ENCODE results near the gene FSTL3. TPM values are rescaled to one million over a fixed set of nuclear protein-coding genes. Genes with fewer than 3 reads are reported as not detected.

FSTL3 gene
- polyA plus RNA-seq, 4 donors = 17.2 to 19.7 (median 19.4) TPM

- no peak for DNase-seq (ENCODE audit: low read depth in 4 of 4, low spot score in 2 of 4)
These were observed 53.9 kb downstream of the FSTL3 start for GRCh38 chr19:729965-730668.

DNA sequence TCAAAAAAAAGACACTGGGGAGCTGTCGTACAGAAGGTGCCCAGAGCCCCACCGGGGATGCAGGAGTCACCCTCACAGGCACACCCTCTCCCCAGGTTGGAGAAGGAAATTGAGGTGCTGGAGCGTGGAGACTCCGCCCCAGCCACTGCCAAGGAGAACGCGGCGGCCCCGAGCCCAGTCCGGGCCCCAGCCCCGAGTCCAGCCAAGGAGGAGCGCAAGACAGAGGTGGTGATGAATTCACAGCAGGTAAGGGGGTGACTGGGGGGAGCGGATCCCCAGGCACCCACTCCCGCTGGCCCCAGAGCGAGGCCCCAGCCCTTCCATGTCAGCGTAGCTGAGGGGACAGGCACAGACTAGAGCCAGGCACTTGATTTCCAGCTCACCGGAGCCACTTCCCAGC, 54.8 kb downstream of the FSTL3 start:
- no peak for DNase-seq (ENCODE audit: low read depth in 4 of 4, low spot score in 2 of 4)

DNA sequence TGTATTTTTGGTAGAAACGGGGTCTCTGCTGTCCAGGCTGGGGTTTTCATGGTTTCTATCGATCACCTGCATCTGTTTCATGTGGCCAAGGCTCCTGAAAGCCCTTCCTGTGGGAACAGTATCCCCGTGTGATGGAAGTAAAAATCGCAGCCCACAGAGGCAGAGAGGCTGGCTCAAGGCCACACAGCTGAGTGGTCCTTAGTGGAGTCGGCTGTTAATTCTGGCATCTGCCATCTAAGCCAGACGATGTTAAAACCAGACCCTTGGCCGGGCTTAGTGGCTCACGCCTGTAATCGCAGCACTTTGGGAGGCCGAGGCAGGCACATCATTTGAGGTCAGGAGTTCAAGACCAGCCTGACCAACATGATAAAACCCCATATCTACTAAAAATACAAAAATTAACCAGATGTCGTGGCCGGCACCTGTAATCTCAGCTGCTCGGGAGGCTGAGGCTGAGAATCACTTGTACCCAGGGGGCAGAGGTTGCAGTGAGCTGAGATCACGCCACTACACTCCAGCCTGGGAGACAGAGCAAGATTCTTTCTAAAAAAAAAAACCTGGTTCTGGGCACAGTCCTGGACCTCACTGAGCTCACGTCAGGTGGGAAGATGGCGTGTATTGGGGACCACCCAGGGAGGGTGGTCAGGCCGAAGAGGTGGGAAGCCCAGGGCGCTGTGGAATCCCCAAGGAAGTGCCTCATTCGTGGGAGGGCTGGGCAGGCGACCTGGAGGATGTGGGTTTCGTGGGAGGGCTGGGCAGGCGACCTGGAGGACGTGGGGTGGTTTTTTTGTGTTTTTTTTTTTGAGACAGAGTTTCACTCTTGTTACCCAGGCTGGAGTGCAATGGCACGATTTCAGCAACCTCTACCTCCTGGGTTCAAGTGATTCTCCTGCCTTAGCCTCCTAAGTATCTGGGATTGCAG, 56.2 kb downstream of the FSTL3 start:
- no peak for DNase-seq (ENCODE audit: low read depth in 4 of 4, low spot score in 2 of 4)

Other genes starting within 250 kb of the FSTL3 start
- 10 to 100 TPM; 22.9 to 44.9 (median 38.6) TPM for gene SHC2, start 215.4 kb upstream of the FSTL3 start, polyA plus RNA-seq (ENCODE audit: insufficient read length in 4 of 4)
- 1 to 10 TPM; 3.2 to 6.6 (median 4.0) TPM for gene MADCAM1, start 179.9 kb upstream of the FSTL3 start, polyA plus RNA-seq (ENCODE audit: insufficient read length in 4 of 4)
- 10 to 100 TPM in 3 of 4 donors, 1 to 10 TPM in 1; 6.4 to 19.5 (median 14.0) TPM for gene TPGS1, start 168.9 kb upstream of the FSTL3 start, polyA plus RNA-seq (ENCODE audit: insufficient read length in 4 of 4)
- 10 to 100 TPM; 57.9 to 77.6 (median 66.3) TPM for gene CDC34, start 144.6 kb upstream of the FSTL3 start, polyA plus RNA-seq (ENCODE audit: insufficient read length in 4 of 4)
- gene GZMM, start 132.3 kb upstream of the FSTL3 start, polyA plus RNA-seq (ENCODE audit: insufficient read length in 4 of 4) = under 1 TPM; 0.25 to 0.48 (median 0.28) TPM
- gene BSG, start 103.8 kb upstream of the FSTL3 start, polyA plus RNA-seq (ENCODE audit: insufficient read length in 4 of 4) = 100 to 1,000 TPM; 392 to 568 (median 507) TPM
- gene HCN2, start 86.5 kb upstream of the FSTL3 start, polyA plus RNA-seq (ENCODE audit: insufficient read length in 4 of 4) = under 1 TPM; 0.27 to 0.58 (median 0.31) TPM
- gene POLRMT, start 42.9 kb upstream of the FSTL3 start, polyA plus RNA-seq (ENCODE audit: insufficient read length in 4 of 4) = 10 to 100 TPM; 55.8 to 68.1 (median 60.8) TPM
- gene FGF22, start 36.5 kb upstream of the FSTL3 start, polyA plus RNA-seq (ENCODE audit: insufficient read length in 4 of 4) = under 1 TPM; 0.27 to 0.96 (median 0.62) TPM
- 10 to 100 TPM; 22.6 to 41.5 (median 30.7) TPM for gene RNF126, start 13.2 kb upstream of the FSTL3 start, polyA plus RNA-seq (ENCODE audit: insufficient read length in 4 of 4)
- gene PRSS57, start 19.1 kb downstream of the FSTL3 start, polyA plus RNA-seq (ENCODE audit: insufficient read length in 4 of 4) = under 1 TPM; 0.13 to 0.48 (median 0.36) TPM
- gene PALM, start 32.5 kb downstream of the FSTL3 start, polyA plus RNA-seq (ENCODE audit: insufficient read length in 4 of 4) = 100 to 1,000 TPM in 3 of 4 donors, 10 to 100 TPM in 1; 77.2 to 115 (median 106) TPM
- 10 to 100 TPM in 1 of 4 donors, 1 to 10 TPM in 3; 6.0 to 10.1 (median 9.4) TPM for gene MISP, start 74.7 kb downstream of the FSTL3 start, polyA plus RNA-seq (ENCODE audit: insufficient read length in 4 of 4)
- 100 to 1,000 TPM; 344 to 430 (median 396) TPM for gene PTBP1, start 121.1 kb downstream of the FSTL3 start, polyA plus RNA-seq (ENCODE audit: insufficient read length in 4 of 4)
- 10 to 100 TPM; 11.6 to 24.0 (median 17.3) TPM for gene PLPPR3, start 145.6 kb downstream of the FSTL3 start, polyA plus RNA-seq (ENCODE audit: insufficient read length in 4 of 4)
- gene AZU1, start 151.4 kb downstream of the FSTL3 start, polyA plus RNA-seq (ENCODE audit: insufficient read length in 4 of 4) = 1 to 10 TPM; 1.0 to 3.4 (median 1.4) TPM
- 1 to 10 TPM in 2 of 4 donors, under 1 TPM in 2; 0.65 to 2.7 (median 1.3) TPM for gene PRTN3, start 164.6 kb downstream of the FSTL3 start, polyA plus RNA-seq (ENCODE audit: insufficient read length in 4 of 4)
- under 1 TPM; 0.34 to 0.87 (median 0.40) TPM for gene ELANE, start 175.9 kb downstream of the FSTL3 start, polyA plus RNA-seq (ENCODE audit: insufficient read length in 4 of 4)
- 1 to 10 TPM; 2.2 to 5.4 (median 4.3) TPM for gene CFD, start 183.3 kb downstream of the FSTL3 start, polyA plus RNA-seq (ENCODE audit: insufficient read length in 4 of 4)
- gene MED16, start 216.8 kb downstream of the FSTL3 start, polyA plus RNA-seq (ENCODE audit: insufficient read length in 4 of 4) = 10 to 100 TPM; 44.5 to 90.9 (median 64.0) TPM
- not detected for gene RNU6-9, start 217.1 kb downstream of the FSTL3 start, polyA plus RNA-seq (ENCODE audit: insufficient read length in 4 of 4)
- gene R3HDM4, start 236.8 kb downstream of the FSTL3 start, polyA plus RNA-seq (ENCODE audit: insufficient read length in 4 of 4) = 10 to 100 TPM; 35.6 to 62.3 (median 53.4) TPM
- gene KISS1R, start 240.9 kb downstream of the FSTL3 start, polyA plus RNA-seq (ENCODE audit: insufficient read length in 4 of 4) = 1 to 10 TPM in 2 of 4 donors, under 1 TPM in 2; 0.32 to 1.3 (median 1.00) TPM
- gene ARID3A, start 249.6 kb downstream of the FSTL3 start, polyA plus RNA-seq (ENCODE audit: insufficient read length in 4 of 4) = 10 to 100 TPM; 16.3 to 37.2 (median 29.1) TPM